K562 (cell line): ENCODE data around the gene LGALS7B.
"Not testable (repeated sequence)": the region's sequence is repeated elsewhere in the genome, so short reads cannot be mapped to it uniquely, and the experiment has no call there.

Source experiments
- ARNT ChIP-seq, 2 experiments: fragments of 450-650 bp; IDR thresholded peaks; 2 replicates each; pipeline ENCODE4 v1.6.1; 2016; ENCODE audit warnings: mild to moderate bottlenecking in 1 of 2
- ATF4 ChIP-seq: fragments of 450-650 bp; formaldehyde crosslinking; IDR thresholded peaks from 2 replicates; pipeline ENCODE4 v1.4.0; 2022; ENCODE audit warnings: mild to moderate bottlenecking, moderate library complexity
- EHMT2 ChIP-seq: fragments of 450-650 bp; IDR thresholded peaks from 2 replicates; pipeline ENCODE4 v1.6.1; 2018; ENCODE audit warnings: antibody characterized with exemption
- ELF4 ChIP-seq: fragments of 450-650 bp; formaldehyde crosslinking; IDR thresholded peaks from 2 replicates; pipeline ENCODE4 v1.4.0; 2022; ENCODE audit warnings: missing genetic modification characterization
- JUNB ChIP-seq: fragments of 450-650 bp; formaldehyde crosslinking; conservative IDR thresholded peaks from 2 replicates; pipeline ENCODE4 v1.4.0; 2020; ENCODE audit warnings: mild to moderate bottlenecking
- POLR2A ChIP-seq: fragments of 450-650 bp; conservative IDR thresholded peaks from 2 replicates; pipeline ENCODE4 v1.6.1; 2016
- SIN3A ChIP-seq, 2 experiments: fragments of 150-350 bp in 1 of 2; IDR thresholded peaks; 2 replicates each; pipeline ENCODE4 v1.6.1; 2011 to 2016; ENCODE audit warnings: borderline replicate concordance in 2 of 2, low read depth in 2 of 2, low read length in 2 of 2, mild to moderate bottlenecking in 2 of 2, moderate library complexity in 2 of 2; ENCODE audit not compliant: control insufficient read depth in 1 of 2
- SMAD1 ChIP-seq: fragments of 150-350 bp; IDR thresholded peaks from 2 replicates; pipeline ENCODE4 v1.6.1; 2014; ENCODE audit warnings: low read length, low read depth; ENCODE audit not compliant: partially characterized antibody
- SNAPC5 ChIP-seq: fragments of 250-450 bp; sonication (Bioruptor Pico); IDR thresholded peaks from 2 replicates; pipeline ENCODE4 v1.8.0; 2021; ENCODE audit warnings: moderate library complexity, mild to moderate bottlenecking, inconsistent platforms
- ZNF232 ChIP-seq: sonication (generic); formaldehyde crosslinking; IDR thresholded peaks from 2 replicates; pipeline ENCODE4 v1.8.0; 2022; ENCODE audit warnings: mild to moderate bottlenecking, missing genetic modification reagents
- TF ChIP-seq, protein P1 (sequence below), 3 experiments: IDR thresholded peaks in 2 of 3; conservative IDR thresholded peaks in 1 of 3; 2 replicates each; pipeline ENCODE4 v1.5.1; 2011 to 2012; ENCODE audit warnings: low read length in 3 of 3, mild to moderate bottlenecking in 3 of 3, control low read depth in 2 of 3, improper control_type of control experiment in 1 of 3, inconsistent platforms in 1 of 3, low read depth in 1 of 3, mixed read lengths in 1 of 3, moderate library complexity in 1 of 3; ENCODE audit not compliant: insufficient read depth in 2 of 3

DNA sequence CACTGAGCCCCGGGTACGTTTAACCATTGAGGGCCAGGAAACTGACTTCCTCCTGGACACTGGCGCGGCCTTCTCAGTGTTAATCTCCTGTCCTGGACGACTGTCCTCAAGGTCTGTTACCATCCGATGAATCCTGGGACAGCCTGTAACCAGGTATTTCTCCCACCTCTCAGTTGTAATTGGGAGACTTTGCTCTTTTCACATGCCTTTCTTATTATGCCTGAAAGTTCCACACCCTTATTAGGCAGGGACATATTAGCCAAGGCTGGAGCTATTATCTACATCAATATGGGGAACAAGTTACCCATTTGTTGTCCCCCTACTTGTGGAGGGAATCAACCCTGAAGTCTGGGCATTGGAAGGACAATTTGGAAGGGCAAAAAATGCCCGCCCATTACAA, 36.9 kb downstream of the LGALS7B start:
- TF ChIP-seq, protein P1, sequence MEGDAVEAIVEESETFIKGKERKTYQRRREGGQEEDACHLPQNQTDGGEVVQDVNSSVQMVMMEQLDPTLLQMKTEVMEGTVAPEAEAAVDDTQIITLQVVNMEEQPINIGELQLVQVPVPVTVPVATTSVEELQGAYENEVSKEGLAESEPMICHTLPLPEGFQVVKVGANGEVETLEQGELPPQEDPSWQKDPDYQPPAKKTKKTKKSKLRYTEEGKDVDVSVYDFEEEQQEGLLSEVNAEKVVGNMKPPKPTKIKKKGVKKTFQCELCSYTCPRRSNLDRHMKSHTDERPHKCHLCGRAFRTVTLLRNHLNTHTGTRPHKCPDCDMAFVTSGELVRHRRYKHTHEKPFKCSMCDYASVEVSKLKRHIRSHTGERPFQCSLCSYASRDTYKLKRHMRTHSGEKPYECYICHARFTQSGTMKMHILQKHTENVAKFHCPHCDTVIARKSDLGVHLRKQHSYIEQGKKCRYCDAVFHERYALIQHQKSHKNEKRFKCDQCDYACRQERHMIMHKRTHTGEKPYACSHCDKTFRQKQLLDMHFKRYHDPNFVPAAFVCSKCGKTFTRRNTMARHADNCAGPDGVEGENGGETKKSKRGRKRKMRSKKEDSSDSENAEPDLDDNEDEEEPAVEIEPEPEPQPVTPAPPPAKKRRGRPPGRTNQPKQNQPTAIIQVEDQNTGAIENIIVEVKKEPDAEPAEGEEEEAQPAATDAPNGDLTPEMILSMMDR (IDR thresholded peaks at IDR 0.05 in 2 of 3, conservative IDR thresholded peaks at IDR 0.05 in 1 of 3; ENCODE audit: insufficient read depth in 2 of 3, low read depth in 1 of 3, low read length in 3 of 3), result not testable (repeated sequence)
- not testable (repeated sequence) for TF ChIP-seq SMAD1; EHMT2; ELF4 (CRISPR knock-in tag); ATF4 (CRISPR knock-in tag); SIN3A (IDR thresholded peaks at IDR 0.05; ENCODE audit: borderline replicate concordance in 2 of 2, control insufficient read depth in 1 of 2, low read depth in 2 of 2, low read length in 2 of 2); ZNF232 (CRISPR knock-in tag); JUNB (CRISPR knock-in tag); ARNT (IDR thresholded peaks at IDR 0.05); POLR2A; SNAPC5
